ENCODE results near the gene GLIS1. TPM values are rescaled to one million over a fixed set of nuclear protein-coding genes. Genes with fewer than 3 reads are reported as not detected.

Gene GLIS1
- total RNA-seq, 1 donor from 2014 or later = 0.07 TPM

DNA sequence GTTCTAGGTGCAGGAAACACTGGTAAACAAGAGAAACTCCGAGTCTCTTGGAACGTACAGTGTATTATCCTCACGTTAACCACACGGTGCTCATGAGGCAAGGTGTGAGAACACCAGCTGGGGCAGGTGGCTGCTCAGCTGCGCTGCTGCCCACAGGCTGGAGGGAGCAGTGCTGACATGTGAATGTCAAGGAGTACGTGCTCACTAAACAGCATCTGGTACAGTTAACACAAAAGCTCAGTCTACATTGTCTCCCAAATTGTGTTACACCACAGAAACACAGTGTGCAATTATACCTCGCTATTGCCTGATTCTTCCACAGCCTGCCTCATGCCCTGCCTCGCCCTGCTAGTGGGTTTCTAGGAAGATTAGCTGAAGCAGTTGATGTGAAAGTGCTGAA lies 138.4 kb downstream of the GLIS1 start:
- Histone ChIP-seq H3K9ac (ENCODE audit: low read length) (no peak overlapping the region), H3K4me2 (ENCODE audit: low read length) (no peak overlapping the region), H4K20me1 (ENCODE audit: insufficient read depth, low read length) (peaks cover 84% of the 10 kb centered on the region), H3K9me3 (ENCODE audit: insufficient read depth, low read depth, low read length) (no peaks in the 10 kb centered on the region), H3K27ac (ENCODE audit: low read depth, low read length) (no peak overlapping the region), H3K36me3 (ENCODE audit: insufficient read depth, low read length) (no peaks in the 10 kb centered on the region), H3K4me1 (ENCODE audit: insufficient read depth, low read length) (peaks cover 4% of the 10 kb centered on the region), H3K27me3 (ENCODE audit: insufficient read depth, low read length) (no peaks in the 10 kb centered on the region), H3K4me3 (ENCODE audit: insufficient read depth, low read depth, low read length) (no peak overlapping the region), H3K79me2 (ENCODE audit: insufficient read depth, low read length) (peaks cover 35% of the 10 kb centered on the region), H2AFZ (ENCODE audit: low read depth, low read length) (no peak overlapping the region)
- Mint-ChIP-seq H3K4me3 (ENCODE audit: unreplicated experiment) (no peak overlapping the region), H3K36me3 (ENCODE audit: low read depth, unreplicated experiment) (no peaks in the 10 kb centered on the region), H3K4me1 (ENCODE audit: low read depth, unreplicated experiment) (no peaks in the 10 kb centered on the region), H3K9me3 (ENCODE audit: unreplicated experiment) (peaks cover 2% of the 10 kb centered on the region), H3K27me3 (ENCODE audit: low read depth, unreplicated experiment) (peaks cover 56% of the 10 kb centered on the region), H3K27ac (ENCODE audit: unreplicated experiment) (no peak overlapping the region)
- DNase-seq (ENCODE audit: low read depth) = no peak
- TF ChIP-seq, protein P1, sequence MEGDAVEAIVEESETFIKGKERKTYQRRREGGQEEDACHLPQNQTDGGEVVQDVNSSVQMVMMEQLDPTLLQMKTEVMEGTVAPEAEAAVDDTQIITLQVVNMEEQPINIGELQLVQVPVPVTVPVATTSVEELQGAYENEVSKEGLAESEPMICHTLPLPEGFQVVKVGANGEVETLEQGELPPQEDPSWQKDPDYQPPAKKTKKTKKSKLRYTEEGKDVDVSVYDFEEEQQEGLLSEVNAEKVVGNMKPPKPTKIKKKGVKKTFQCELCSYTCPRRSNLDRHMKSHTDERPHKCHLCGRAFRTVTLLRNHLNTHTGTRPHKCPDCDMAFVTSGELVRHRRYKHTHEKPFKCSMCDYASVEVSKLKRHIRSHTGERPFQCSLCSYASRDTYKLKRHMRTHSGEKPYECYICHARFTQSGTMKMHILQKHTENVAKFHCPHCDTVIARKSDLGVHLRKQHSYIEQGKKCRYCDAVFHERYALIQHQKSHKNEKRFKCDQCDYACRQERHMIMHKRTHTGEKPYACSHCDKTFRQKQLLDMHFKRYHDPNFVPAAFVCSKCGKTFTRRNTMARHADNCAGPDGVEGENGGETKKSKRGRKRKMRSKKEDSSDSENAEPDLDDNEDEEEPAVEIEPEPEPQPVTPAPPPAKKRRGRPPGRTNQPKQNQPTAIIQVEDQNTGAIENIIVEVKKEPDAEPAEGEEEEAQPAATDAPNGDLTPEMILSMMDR (IDR thresholded peaks at IDR 0.05; ENCODE audit: insufficient read depth, low read depth, low read length) = no peak
- no peak for TF ChIP-seq EZH2 (IDR thresholded peaks at IDR 0.05; ENCODE audit: insufficient read depth, low read length)
- no peak for FAIRE-seq

DNA sequence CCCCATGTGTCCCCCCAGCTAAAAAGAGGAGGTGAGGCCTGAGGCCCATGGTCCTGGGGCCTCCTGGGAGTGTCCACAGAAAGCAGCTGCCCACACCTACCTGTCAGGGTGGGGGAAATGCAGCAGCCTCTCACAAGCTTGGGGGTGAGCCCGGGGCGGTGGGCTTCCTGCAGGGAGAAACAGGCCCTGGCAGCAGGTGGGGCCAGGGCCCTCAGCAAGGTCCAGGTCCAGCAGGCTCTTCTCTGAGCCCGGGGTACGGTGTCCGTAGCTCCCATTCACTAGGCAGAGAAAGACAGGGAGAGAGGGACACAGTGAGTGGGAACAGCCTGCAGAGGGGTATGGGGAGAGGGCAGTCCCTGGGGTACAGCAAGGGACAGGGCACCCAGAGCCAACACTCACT lies 139.0 kb downstream of the GLIS1 start:
- no peaks in the 10 kb centered on the region for H3K4me1 Mint-ChIP-seq (ENCODE audit: low read depth, unreplicated experiment)
- peaks cover 4% of the 10 kb centered on the region for H3K4me1 ChIP-seq (ENCODE audit: insufficient read depth, low read length)
- no peak for DNase-seq (ENCODE audit: low read depth)

DNA sequence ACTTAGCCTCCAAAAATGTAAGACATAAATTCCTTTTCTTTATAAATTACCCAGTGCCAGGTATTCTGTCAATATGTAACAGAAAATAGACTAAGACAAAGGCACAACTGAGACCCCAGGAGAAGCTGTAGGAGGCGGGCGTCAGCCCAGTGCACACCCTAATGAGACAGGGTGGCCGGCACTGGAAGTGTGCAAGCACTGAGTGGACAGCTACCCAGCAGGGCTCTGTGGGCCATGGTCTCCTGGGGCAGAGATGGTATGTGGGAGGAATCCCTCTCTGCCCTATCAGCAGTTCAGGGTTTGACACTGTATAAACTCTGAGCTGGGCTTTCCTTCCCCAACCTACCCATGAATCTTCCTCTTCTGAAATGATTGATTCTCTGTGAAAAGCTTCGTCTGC lies 139.5 kb downstream of the GLIS1 start:
- Mint-ChIP-seq H3K9me3 (ENCODE audit: unreplicated experiment) (peaks cover 2% of the 10 kb centered on the region), H3K4me1 (ENCODE audit: low read depth, unreplicated experiment) (no peaks in the 10 kb centered on the region), H3K27ac (ENCODE audit: unreplicated experiment) (no peak overlapping the region), H3K27me3 (ENCODE audit: low read depth, unreplicated experiment) (peaks cover 56% of the 10 kb centered on the region), H3K4me3 (ENCODE audit: unreplicated experiment) (no peak overlapping the region), H3K36me3 (ENCODE audit: low read depth, unreplicated experiment) (no peaks in the 10 kb centered on the region)
- peaks cover 33% of the 10 kb centered on the region for H3K79me2 ChIP-seq (ENCODE audit: insufficient read depth, low read length)
- FAIRE-seq (no peak), DNase-seq (ENCODE audit: low read depth) (no peak)
- H3K9ac ChIP-seq (ENCODE audit: low read length) = no peak overlapping the region
- H3K36me3 ChIP-seq (ENCODE audit: insufficient read depth, low read length) = peaks cover 4% of the 10 kb centered on the region
- peaks cover 4% of the 10 kb centered on the region for H3K4me1 ChIP-seq (ENCODE audit: insufficient read depth, low read length)
- H4K20me1 ChIP-seq (ENCODE audit: insufficient read depth, low read length) = peaks cover 81% of the 10 kb centered on the region
- H2AFZ ChIP-seq (ENCODE audit: low read depth, low read length) = no peak overlapping the region
- no peaks in the 10 kb centered on the region for H3K27me3 ChIP-seq (ENCODE audit: insufficient read depth, low read length)
- H3K9me3 ChIP-seq (ENCODE audit: insufficient read depth, low read depth, low read length) = no peaks in the 10 kb centered on the region
- no peak for TF ChIP-seq EZH2 (IDR thresholded peaks at IDR 0.05; ENCODE audit: insufficient read depth, low read length)
- TF ChIP-seq, protein P1 (IDR thresholded peaks at IDR 0.05; ENCODE audit: insufficient read depth, low read depth, low read length) = no peak
- H3K4me3 ChIP-seq (ENCODE audit: insufficient read depth, low read depth, low read length) = no peak overlapping the region
- H3K4me2 ChIP-seq (ENCODE audit: low read length) = no peak overlapping the region
- H3K27ac ChIP-seq (ENCODE audit: low read depth, low read length) = no peak overlapping the region

More for the DNA sequence above, 139.0 kb downstream of the GLIS1 start:
- Histone ChIP-seq H3K36me3 (ENCODE audit: insufficient read depth, low read length) (peaks cover 3% of the 10 kb centered on the region), H2AFZ (ENCODE audit: low read depth, low read length) (no peak overlapping the region), H3K27me3 (ENCODE audit: insufficient read depth, low read length) (no peaks in the 10 kb centered on the region), H3K9ac (ENCODE audit: low read length) (no peak overlapping the region), H3K27ac (ENCODE audit: low read depth, low read length) (no peak overlapping the region), H4K20me1 (ENCODE audit: insufficient read depth, low read length) (peaks cover 82% of the 10 kb centered on the region), H3K4me3 (ENCODE audit: insufficient read depth, low read depth, low read length) (no peak overlapping the region), H3K9me3 (ENCODE audit: insufficient read depth, low read depth, low read length) (no peaks in the 10 kb centered on the region), H3K79me2 (ENCODE audit: insufficient read depth, low read length) (peaks cover 35% of the 10 kb centered on the region), H3K4me2 (ENCODE audit: low read length) (no peak overlapping the region)
- Mint-ChIP-seq H3K4me3 (ENCODE audit: unreplicated experiment) (no peak overlapping the region), H3K36me3 (ENCODE audit: low read depth, unreplicated experiment) (no peaks in the 10 kb centered on the region), H3K27me3 (ENCODE audit: low read depth, unreplicated experiment) (peaks cover 54% of the 10 kb centered on the region), H3K27ac (ENCODE audit: unreplicated experiment) (no peak overlapping the region), H3K9me3 (ENCODE audit: unreplicated experiment) (peaks cover 2% of the 10 kb centered on the region)
- FAIRE-seq = no peak
- TF ChIP-seq, protein P1 (IDR thresholded peaks at IDR 0.05; ENCODE audit: insufficient read depth, low read depth, low read length) = no peak
- no peak for TF ChIP-seq EZH2 (IDR thresholded peaks at IDR 0.05; ENCODE audit: insufficient read depth, low read length)
